Hepatocyte (in vitro differentiated cells): ENCODE data around the gene CPA5.

ENCODE experiments used
- EZH2 ChIP-seq: fragments of 200-600 bp; sonication (generic); IDR thresholded peaks from 2 replicates; pipeline ENCODE4 v1.6.1; 2016; ENCODE audit warnings: antibody characterized with exemption, mild to moderate bottlenecking, borderline replicate concordance
- EZH2phosphoT487 ChIP-seq: fragments of 200-600 bp; sonication (generic); IDR thresholded peaks from one replicate; pipeline ENCODE4 v1.6.1; 2018; ENCODE audit warnings: antibody characterized with exemption, mild to moderate bottlenecking, low read depth, moderate library complexity; ENCODE audit not compliant: unreplicated experiment, severe bottlenecking
- TF ChIP-seq, protein P1 (sequence below): fragments of 200-600 bp; sonication (generic); IDR thresholded peaks from 2 replicates; pipeline ENCODE4 v1.5.1; 2016; ENCODE audit warnings: antibody characterized with exemption, mild to moderate bottlenecking; ENCODE audit not compliant: poor library complexity

DNA sequence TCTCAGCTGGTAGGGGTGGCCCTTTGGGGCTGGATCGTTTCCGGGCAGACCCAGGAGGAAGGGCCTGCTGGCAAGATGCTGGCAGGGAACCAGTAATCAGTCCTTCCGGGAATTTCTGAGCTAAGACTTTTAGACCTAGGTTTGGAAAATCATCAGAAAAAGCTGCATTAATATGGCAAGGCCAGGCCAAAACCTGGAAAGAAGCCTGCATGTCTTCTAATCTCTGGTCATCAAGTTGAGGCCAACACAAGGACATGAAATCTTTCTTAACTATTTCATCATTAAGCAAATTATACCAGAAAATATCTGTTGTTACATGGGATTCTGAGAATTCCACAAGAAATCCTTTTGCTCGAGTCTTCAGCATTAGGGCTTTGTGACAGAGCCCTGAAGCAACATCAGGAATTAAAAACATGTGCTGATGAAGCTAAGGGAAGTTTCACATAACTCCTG lies 55.5 kb downstream of the CPA5 start:
- TF ChIP-seq, protein P1, sequence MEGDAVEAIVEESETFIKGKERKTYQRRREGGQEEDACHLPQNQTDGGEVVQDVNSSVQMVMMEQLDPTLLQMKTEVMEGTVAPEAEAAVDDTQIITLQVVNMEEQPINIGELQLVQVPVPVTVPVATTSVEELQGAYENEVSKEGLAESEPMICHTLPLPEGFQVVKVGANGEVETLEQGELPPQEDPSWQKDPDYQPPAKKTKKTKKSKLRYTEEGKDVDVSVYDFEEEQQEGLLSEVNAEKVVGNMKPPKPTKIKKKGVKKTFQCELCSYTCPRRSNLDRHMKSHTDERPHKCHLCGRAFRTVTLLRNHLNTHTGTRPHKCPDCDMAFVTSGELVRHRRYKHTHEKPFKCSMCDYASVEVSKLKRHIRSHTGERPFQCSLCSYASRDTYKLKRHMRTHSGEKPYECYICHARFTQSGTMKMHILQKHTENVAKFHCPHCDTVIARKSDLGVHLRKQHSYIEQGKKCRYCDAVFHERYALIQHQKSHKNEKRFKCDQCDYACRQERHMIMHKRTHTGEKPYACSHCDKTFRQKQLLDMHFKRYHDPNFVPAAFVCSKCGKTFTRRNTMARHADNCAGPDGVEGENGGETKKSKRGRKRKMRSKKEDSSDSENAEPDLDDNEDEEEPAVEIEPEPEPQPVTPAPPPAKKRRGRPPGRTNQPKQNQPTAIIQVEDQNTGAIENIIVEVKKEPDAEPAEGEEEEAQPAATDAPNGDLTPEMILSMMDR: no peak
- TF ChIP-seq EZH2phosphoT487 (no peak), EZH2 (no peak)
